Astrocyte of the spinal cord (primary cell): ENCODE measurements around the gene KLHL35.

ENCODE experiments used
- DNase-seq: peaks from one replicate; pipeline ENCODE4 v3.0.0; 2011; ENCODE audit warnings: low read depth, low spot score
- H3K4me3 ChIP-seq: 2 replicates; pipeline ENCODE4 v1.5.1; 2011; ENCODE audit warnings: low read depth, mild to moderate bottlenecking, low read length, moderate library complexity
- CTCF ChIP-seq: IDR thresholded peaks from 2 replicates; pipeline ENCODE4 v1.5.1; 2012; ENCODE audit warnings: low read depth, mild to moderate bottlenecking, low read length, inconsistent platforms
- in situ Hi-C: cut with HindIII; loops from 2 replicates; pipeline ENCODE4 v1.10.0; 2017; ENCODE audit warnings: low sequenced_read_pairs

KLHL35 gene

GRCh38 chr11:75456596-75457183 lies 23.7 kb upstream of the KLHL35 start:
- in situ Hi-C loops: no loop called here
- H3K4me3 ChIP-seq: no peak overlapping the region
- TF ChIP-seq CTCF: no peak
- DNase-seq: no peak

- TF ChIP-seq CTCF: no peak
- DNase-seq: no peak
- H3K4me3 ChIP-seq: no peak overlapping the region
- in situ Hi-C loops: no loop called here
Observed at GRCh38 chr11:75454987-75455386, 22.0 kb upstream of the KLHL35 start.

- in situ Hi-C loops: no loop called here
- TF ChIP-seq CTCF: no peak
Observed at GRCh38 chr11:75453916-75454655, 21.1 kb upstream of the KLHL35 start.

GRCh38 chr11:75450826-75451821 lies 18.1 kb upstream of the KLHL35 start:
- no peak overlapping the region for H3K4me3 ChIP-seq
- no peak for DNase-seq
- in situ Hi-C loops: no loop called here
- TF ChIP-seq CTCF: peak; percentile 67

More at GRCh38 chr11:75453916-75454655, 21.1 kb upstream of the KLHL35 start:
- DNase-seq: peak; percentile 64
- H3K4me3 ChIP-seq: no peak overlapping the region

- in situ Hi-C loops: no loop called here
- H3K4me3 ChIP-seq: no peak overlapping the region
Observed at GRCh38 chr11:75450236-75450635, 17.2 kb upstream of the KLHL35 start.

More at GRCh38 chr11:75450236-75450635, 17.2 kb upstream of the KLHL35 start:
- TF ChIP-seq CTCF: no peak
- no peak for DNase-seq
